Caki2 (cell line): ENCODE measurements around the gene TSPAN18. TPM values are rescaled to one million over a fixed set of nuclear protein-coding genes. Genes with fewer than 3 reads are reported as not detected.

Source experiments
- DNase-seq: peaks from one replicate; pipeline ENCODE4 v3.0.0-alpha.2; 2015; ENCODE audit warnings: low read depth
- in situ Hi-C: cut with HindIII; loops from 2 replicates; pipeline ENCODE4 v1.10.0; 2016; ENCODE audit warnings: low sequenced_read_pairs, low pct_unique_long_range_greater_than_20kb, mixed read lengths
- total RNA-seq: library from RNA; depleted of rRNA; stranded (reverse); fragments of >200 nt; shearing (Covaris generic); gene quantifications from 2 replicates; pipeline ENCODE4 v1.2.3, GENCODE V29; 2014; ENCODE audit warnings: low replicate concordance

The TSPAN18 gene
- total RNA-seq, 1 experiment from 2014 or later: not detected

DNA sequence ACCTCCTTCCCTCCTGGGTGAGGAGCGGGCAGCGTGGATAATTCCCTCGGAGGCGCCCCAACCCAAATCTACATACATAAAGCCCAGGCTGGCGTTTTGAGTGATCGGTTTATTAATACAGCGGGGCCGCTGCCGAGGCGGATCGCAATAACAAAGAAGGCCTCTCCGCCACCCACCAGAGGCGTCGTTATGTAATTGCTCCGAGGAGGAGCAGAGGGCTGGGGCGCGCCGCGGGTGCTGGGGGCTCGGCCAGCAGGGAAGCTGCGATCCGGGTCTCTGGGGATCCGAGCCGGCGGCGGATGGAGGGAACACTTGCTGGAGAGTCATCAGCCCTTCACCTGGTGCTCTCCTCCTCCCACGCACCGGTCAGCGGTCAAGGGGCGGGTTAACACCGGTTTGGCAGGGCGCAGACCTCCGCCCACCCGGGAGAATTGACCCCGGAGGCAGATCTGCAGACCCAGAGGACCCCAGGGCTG, 230.3 kb downstream of the TSPAN18 start:
- in situ Hi-C loops: no loop called here
- DNase-seq: no peak

DNA sequence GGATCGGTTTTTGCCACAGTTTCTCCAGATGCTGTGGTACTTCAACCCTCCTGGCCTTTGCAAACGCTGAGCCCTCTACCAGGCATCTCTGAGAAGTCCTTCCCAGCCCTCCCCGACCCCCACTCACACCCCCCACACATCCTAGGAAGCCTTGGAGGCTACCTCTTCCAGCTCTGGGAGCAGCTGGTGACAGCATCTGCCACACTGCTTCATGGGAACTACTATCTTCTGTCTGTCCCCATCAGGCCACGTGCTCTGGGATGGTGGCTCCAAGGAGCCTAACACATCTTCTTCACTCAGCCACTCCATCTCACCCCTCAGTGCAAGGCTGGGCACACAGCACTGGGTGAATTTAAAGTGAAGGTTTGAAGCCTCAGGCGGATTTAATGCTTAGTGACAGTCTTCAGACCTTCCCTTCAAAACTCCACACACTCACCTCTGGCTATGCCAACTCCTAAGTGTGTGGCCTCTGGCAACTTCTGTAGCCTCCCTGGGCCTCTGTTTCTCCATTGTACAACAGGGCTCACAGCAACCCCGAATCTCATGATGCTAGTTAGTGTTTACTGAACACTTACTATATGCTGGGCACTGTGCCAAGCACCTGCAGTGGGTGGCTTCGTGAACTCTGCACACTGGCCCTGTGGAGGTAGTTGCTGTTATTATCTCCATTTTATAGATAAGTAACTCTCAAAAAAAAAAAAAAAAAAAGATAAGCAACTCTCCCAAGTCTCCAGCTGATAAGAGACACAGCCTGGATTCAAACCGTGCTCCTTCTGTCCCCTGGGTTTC, 231.2 kb downstream of the TSPAN18 start:
- in situ Hi-C loops: no loop called here
- no peak for DNase-seq

DNA sequence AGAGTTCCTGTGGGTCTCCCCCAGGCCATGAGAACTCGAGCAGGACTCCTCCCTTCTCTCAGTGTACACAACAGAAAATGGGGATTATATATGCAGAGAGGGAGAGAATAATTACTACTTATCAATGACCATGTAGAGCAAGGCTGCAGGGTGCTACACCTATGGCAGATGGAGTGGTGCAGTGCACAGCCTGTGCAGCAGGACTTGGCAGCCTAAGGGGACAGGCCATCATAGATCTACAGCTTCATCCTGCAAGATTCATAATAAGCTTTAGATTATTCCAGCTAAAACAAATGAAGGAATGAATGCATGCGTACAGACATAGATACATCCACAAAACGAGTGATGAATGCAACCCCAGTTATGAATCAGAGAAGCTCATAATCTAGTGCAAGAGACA, 232.3 kb downstream of the TSPAN18 start:
- DNase-seq: no peak
- in situ Hi-C loops: no loop called here

DNA sequence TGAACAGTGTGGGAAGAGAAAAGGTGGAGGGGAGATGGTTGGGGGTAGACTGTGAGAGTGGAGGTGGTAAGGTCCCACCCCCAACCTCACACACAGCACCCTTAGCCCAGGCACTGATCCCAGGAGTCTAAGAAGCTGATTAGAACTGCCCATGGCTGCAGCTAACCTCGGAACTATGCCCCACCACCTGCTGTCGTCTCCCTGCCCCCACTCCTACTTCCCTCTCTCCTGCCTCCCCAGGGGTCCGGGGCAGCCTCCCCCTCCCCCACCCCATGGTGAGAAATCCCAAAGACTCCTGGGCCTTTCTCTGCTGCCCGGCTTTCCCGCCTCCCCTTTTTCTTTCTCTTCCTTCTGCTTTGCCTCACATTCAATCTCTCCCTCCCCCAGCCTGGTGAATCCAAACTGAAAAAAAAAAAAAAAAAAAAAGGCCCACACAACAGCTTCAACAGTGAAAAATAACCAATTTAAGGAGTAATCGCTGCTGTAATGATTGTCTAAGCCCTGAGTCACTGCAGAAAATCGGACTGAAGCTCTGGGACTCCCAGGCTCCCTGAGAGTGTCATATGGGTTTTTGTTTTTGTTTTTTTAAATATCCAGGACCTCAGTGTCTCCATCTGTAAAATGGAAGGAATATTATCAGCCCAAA, 233.6 kb downstream of the TSPAN18 start:
- DNase-seq: no peak
- in situ Hi-C loops: no loop called here

DNA sequence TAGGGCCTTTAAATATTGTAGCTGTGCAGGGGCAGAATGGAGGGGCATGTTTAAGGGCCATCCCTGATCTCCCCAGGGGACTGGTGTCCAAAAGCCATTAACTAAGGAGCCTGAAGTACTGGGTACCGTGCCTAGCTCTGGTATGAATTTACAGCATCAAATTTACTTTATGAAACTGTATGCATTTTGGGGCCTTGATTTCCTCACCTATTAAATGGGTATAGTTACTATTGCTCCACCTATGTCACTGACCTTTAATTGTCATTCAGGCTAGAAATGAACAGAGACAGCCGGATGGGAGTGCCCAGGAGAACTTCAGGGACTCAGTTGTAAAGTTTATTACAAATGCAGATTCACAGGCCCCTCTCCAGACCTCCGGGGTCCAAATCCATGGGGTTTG, 235.7 kb downstream of the TSPAN18 start:
- in situ Hi-C loops: no loop called here

DNA sequence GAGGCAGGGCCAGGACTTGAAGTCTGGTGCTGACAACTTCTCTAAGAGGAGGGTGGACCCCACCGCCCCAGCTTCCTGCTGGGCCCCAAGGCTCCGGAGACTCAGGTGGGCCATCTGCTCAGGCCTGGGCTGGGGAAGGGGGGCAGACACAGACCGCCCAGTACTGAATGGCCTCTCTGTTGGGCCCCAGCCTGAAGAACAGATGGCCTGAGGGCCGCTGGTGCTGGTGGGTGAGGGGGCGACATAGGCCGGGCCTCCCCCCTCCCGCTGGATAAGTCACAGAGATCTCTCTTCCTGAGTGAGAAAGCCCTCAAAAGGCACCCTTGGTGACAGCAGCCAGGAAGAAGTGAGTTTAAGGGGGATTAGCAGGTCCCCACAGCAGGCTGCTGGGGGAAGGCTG, 236.4 kb downstream of the TSPAN18 start:
- no peak for DNase-seq
- in situ Hi-C loops: no loop called here

More for the DNA sequence above, 235.7 kb downstream of the TSPAN18 start:
- no peak for DNase-seq

DNA sequence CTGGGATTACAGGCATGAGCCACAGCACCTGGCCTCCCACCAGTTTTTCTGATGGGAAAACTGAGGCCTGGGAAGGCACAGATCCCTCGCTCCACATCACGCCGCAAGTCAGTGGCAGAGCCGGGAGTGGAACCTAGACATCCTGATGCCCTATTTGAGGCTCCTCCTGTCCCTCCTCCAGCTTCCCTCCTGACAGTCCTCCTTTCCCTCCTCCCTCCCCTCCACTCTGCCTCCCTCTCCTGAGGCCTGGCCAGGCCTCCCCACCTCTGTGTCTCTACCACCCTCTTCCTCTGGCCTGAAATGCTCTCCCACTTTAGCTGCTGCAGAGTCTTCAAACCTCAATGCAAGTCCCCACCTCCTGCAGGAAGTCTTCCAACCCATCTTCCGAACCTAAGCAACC, 237.2 kb downstream of the TSPAN18 start:
- in situ Hi-C loops: no loop called here
- DNase-seq: no peak

DNA sequence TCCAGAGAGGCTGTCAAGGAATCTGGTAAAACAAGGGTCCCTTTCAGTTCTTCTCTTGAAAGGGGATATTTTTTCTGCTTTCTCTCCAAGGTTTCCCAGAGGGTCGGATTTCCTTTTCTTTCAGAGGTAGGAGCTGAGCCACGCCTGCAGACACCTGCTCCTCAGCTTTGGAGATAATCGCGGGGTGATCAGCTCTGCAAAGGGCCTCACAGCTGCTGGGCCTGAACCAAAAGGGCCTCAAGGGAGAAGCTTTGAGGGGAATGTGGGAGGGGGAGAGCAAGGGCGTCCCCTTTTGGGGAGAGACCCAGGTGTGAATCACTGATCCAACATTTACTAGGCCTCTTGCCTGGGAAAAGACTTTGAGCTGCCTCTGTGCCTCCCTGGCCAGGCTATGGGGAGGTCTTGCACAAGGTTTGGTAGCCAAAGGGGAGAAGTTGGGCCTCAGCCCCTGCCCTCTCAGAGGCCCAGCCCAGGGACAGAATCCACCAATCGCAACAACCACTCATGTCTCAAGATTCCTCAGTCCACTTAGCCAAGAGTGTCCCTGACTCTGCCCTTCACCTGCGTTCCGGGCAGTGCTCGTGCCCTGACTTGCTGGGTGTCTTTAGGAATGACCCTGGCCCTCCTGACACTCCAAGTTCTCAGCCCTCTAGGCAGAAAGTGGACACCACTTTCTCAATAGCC, 237.9 kb downstream of the TSPAN18 start:
- in situ Hi-C loops: no loop called here
- DNase-seq: no peak

DNA sequence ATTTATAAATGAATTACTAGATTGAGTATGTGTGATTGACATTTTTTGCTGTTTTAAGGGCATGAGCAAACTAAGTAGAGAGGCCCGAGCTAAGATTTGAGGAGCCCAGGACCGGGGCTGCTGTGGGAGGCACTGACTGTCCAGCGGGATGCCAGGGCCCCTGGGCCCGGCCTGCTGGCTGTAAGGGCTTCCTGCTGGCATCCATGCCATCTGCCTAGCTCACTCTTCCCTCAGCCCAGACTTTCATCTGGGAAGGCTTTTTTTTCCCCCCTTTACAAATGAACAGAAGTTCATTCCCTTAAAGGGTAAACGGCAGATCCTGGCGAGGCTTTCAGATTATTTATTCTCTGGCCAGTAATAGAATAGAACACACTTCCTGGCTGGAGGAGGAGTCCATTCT, 239.9 kb downstream of the TSPAN18 start:
- DNase-seq: no peak
- in situ Hi-C loops: no loop called here

DNA sequence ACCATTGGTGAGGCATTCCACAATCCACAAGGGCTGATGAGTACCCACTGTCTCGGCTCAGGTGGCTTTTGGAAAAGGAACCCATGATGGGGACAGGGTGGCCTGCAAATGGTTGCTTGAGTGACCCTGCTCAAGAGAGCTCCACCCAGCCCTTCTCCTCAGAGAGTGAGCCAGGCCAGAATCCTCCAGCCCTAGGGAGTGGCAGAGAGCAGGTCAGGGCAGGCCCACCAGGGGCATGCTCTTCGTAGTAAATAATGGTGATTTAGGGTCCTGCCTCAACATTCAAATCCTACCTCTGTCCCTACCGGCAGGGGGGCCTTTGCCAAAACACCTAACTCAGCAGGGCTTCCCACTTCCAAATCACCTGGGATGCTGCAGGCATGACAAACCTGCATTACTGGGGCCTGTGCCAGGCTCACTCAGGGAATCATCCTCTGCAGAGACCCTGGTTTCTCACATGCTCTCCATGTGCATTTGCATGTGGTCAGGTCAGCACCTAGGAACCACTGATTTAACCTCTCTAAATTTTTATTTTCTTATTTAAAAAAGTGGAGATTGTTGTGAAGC, 241.3 kb downstream of the TSPAN18 start:
- in situ Hi-C loops: no loop called here
- no peak for DNase-seq

DNA sequence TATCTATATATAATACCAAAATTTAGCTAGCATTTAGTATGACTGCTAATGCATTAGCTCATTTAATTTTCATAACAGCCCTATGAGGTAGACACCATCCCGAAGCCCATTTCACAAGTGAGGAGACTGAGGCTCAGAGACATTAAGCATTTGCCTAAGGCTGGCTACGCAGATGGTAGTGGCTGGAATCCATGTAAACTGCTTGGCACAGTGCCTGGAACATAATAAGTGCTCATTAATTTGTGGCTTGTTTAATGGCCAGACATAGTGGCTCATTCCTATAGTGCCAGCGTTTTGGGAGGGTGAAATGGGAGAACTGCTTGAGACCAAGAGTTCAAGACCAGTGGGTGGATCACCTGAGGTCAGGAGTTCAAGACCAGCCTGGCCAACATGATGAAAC, 241.7 kb downstream of the TSPAN18 start:
- DNase-seq: no peak
- in situ Hi-C loops: no loop called here

DNA sequence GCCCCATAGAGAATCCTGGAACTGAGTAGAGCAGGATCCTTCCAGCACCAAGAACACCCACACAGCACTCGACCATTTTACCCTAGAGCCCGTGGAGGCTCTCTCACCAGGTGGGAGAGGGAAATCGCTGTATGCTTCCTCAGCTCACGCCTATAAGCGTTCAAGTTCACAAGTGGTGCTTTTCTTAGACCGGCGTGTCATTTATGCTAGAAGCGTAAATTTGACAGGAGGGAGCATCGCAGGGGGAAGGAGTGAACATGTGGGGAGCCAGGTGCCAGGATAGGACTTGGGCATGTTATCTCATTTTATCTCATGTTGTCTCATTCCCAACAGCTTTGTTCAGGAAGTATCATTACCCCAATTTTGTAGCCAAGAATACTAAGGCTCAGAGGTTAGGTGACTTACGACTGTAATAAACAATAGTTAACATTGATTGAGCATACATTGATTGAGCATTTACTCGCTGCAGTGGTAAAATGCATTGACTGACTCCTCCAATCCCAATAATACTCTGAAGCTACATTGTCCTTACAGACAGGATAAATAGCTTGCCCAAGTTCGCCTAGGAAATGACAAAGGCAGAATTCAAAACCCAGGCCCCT, 243.0 kb downstream of the TSPAN18 start:
- no peak for DNase-seq
- in situ Hi-C loops: no loop called here

DNA sequence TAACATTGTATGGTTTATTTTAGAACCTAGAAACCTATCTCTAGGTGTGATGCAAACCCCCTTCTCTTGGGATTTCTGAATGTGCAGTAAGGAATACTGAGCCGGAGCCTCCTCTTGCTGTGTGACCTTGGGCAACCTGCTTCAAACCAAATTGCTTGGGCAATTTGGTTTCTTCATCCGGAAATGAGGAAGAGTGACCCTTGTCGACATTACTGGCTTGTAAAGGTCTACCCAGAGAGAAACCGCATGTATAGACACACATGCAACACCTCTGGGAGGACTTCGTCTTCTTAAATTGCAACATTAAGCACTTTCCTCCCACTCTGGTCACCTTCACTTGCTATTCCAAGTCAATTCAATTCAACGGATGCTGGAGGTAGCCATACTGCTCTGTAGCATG, 243.5 kb downstream of the TSPAN18 start:
- in situ Hi-C loops: no loop called here

DNA sequence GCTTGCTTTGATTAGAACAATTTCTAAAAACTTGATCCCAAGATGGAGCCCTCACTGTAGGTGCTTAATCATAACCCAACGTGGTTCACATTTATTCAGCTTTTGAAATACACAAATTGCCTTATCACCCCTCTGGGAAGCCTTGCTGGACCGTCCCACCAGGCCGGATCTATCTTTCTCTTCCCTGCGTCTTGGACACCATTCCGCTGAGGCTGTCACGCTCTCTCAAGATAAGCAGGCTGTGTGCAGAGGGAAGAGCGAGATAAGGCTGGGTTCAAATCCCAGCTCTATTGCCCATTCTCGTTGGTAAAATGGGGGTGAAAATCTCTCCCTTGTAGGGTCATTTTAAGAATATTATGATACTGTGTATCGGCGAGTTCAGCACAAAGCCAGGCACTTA, 244.4 kb downstream of the TSPAN18 start:
- no peak for DNase-seq
- in situ Hi-C loops: no loop called here

More for the DNA sequence above, 243.5 kb downstream of the TSPAN18 start:
- no peak for DNase-seq

DNA sequence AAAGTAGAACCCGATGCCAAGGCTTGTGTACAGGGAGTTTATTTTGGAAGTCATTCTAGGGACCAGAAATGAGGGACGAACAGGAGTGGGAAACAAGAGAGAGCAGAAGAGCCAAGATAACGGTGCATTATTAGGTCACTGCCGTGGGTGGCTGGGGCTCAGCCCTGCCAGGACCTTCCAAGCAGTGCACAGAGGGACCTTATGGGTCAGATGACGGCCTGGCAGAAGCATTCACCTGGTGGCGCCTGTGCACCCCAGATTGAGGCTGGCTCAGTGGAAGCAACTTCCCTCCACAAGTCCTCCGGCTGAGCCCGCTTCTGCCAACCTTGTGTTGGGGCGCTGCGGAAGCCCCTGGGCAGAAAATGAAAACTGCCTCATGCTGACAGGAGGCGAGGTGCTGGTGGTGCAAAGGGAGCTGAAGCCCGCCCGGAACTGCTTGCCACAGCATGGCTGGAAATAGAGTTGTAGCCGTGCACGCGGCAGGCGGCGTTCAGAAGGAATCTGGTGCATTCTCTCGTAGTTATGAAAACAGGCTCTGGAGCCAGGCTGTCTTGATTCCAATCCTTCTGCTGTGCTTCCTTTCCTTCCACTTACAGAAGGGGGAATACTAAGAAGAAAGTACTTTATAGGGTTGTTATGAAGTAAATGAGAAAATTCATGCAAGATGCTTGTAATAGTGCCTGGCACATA, 246.1 kb downstream of the TSPAN18 start:
- in situ Hi-C loops: no loop called here

DNA sequence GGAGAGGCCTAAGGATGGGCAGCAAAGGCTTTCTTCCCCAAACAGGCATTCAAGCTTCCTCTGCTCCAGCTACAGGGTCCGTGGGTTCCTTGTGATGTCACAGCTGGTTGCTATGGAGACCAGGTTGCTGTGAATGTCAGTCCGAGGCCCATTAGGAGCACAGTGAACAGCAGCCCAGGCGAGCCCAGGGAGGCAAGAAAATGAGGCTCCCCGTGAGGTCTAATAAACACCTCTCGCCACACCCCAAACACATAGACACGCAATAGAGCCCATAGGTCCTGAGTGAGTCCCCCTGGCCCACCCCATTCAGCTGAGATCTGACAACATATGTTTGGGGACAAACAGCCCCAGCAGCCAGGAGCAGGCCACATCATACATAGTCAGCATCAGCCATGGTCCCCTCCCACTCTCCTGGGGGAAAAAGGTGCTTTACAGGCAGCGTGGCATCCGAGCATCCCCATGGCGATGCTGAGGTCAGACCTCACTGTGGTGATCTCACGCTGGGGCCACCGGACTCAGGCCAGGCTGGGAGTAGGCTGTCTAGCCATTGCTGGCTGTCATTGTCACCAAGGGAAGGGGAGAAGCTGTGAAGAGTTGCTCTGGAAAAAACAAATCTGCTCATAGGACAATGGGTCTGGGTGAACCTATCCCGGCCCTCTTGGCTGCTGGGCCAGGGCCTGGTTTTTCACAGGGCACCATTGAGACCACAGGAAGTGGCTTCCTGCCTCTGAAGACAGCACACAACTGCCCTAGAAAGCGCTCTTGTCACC, 247.1 kb downstream of the TSPAN18 start:
- in situ Hi-C loops: no loop called here
- DNase-seq: no peak

More for the DNA sequence above, 246.1 kb downstream of the TSPAN18 start:
- no peak for DNase-seq

DNA sequence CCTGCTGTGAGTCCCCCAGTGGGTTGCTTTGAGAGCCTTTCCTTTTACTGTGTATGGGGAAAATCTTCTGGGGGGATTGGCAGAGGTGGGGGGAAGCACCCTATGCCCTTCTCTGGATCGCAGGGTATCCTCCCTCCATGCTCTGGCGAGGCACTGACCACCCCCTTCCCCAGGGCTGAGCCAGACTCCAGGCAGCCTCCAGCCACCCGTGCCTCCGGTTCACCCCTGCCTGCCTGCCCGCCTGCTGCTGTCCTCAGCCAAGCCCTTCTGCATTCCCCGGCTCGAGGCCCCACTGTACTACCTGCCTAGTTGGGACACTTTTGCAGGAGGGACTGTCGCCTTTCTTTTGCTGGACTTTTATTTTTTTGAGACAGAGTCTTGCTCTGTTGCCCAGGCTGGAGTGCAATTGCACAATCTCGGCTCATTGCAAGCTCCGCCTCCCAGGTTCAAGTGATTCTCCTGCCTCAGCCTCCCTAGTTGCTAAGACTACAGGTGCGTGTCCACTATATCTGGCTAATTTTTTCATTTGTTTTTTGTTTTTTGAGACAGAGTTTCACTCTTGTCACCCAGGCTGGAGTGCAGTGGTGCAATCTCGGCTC, 247.7 kb downstream of the TSPAN18 start:
- no peak for DNase-seq
- in situ Hi-C loops: no loop called here
